ENCODE data around the gene POLR2H.
A peak's percentile ranks its signal among the peaks of the same experiment; 100 is the strongest.

POLR2H gene

GRCh38 chr3:184388164-184388935 is 26.8 kb downstream of the POLR2H start:
- DNase-seq: no peak

GRCh38 chr3:184388936-184389230 is 27.4 kb downstream of the POLR2H start:
- DNase-seq: no peak

- no peak for DNase-seq
These were observed 27.9 kb downstream of the POLR2H start for GRCh38 chr3:184389384-184389783.

DNA sequence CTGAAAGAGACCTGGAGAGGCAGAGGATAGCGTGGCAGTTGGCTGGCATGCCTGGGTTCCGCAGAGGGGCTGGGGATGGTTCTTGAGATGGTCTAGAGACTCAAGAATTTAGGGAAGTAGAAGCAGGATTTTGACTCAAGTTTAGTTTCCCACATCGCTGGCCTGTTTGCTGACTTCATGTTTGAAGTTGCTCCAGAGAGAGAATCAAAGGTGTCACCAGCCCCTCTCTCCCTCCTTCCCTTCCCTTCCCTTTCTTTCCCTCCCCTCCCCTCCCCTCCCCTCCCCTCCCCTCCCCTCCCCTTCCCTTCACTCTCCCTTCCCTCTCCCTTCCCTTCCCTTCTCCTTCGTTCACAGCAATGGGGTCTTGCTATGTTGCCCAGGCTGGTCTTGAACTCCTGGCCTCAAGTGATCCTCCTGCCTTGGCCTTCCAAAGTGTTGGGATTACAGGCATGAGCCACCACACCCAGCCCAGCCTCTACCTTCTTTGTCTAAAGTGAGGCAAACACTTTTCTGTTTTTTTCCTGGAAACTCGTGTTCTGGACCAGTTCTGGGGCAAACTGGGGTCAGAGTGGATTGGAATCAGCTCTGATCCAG is 28.5 kb downstream of the POLR2H start:
- DNase-seq: no peak

GRCh38 chr3:184391266-184391665 is 29.8 kb downstream of the POLR2H start:
- no peak for DNase-seq

GRCh38 chr3:184395320-184395660 is 33.8 kb downstream of the POLR2H start:
- no peak for DNase-seq

DNA sequence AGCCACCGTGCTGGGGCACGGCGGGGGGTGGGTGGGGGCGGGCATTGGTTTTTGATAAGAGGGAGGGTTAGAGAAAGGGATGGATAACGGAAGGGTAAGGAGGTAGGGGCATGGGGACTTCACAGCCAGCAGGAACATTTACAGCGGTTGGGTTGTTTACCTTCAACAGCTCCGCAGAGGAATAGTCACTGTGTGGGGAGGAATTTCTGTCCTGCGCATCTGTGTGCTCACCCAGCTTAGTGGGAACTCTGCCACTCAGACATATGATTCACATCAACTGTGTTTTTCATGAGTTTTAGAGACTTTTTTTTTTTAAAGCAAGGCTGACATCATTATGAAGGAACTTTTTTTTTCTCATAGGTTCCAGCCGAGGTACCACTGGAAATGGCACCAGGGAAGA is 37.9 kb downstream of the POLR2H start:
- peak; percentile 92 for DNase-seq

GRCh38 chr3:184405075-184406030 is 43.8 kb downstream of the POLR2H start:
- DNase-seq: no peak

GRCh38 chr3:184409331-184409926 is 47.9 kb downstream of the POLR2H start:
- no peak for DNase-seq

GRCh38 chr3:184409946-184410500 is 48.5 kb downstream of the POLR2H start:
- DNase-seq: no peak

DNA sequence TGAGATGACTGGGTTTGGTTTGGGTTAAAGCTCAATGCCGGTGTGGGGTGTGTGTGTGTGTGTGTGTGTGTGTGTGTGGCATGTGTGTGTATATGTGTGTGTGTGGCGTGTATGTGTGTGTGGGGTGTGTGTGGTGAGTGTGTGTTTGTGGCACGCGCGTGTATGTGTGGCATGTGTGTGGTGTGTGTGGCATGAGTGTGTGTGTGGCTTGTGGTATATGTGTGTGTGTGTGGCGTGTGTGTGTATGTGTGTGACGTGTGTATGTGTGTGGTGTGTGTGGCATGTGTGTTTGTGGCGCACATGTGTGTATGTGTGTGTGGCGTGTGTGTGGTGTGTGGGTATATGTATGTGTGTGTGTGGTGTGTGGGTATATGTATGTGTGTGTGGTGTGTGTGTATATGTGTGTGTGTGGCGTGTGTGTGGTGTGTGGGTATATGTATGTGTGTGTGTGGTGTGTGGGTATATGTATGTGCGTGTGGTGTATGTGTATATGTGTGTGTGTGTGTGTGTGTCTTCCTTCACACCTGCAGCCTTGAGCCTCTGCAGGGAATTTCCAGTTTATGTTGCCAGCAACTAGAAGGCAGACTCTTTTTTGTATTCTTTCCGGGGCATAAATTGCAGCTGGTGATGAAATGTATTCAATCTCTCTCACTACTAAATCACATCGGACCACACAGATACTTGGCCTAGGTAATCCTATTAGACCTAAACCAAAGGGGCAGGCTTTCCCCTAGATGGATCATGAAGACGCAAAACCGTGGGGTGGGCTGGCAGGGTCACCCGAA is 53.1 kb downstream of the POLR2H start:
- DNase-seq: no peak

GRCh38 chr3:184415203-184415490 is 53.6 kb downstream of the POLR2H start:
- DNase-seq: no peak

GRCh38 chr3:184417619-184418327 is 56.3 kb downstream of the POLR2H start:
- DNase-seq: peak; percentile 62
